NOMO-1 treated with dmso at 0.1 percent for 144 hours (cell line): ENCODE measurements around the gene STOX2.

Source experiments
- DNase-seq: peaks from one replicate; lab custom pipeline; 2025; ENCODE audit not compliant: unreplicated experiment; lab: John Stamatoyannopoulos, UW

The STOX2 gene

GRCh38 chr4:184066584-184067300, 161.6 kb downstream of the STOX2 start:
- DNase-seq, result no peak

- no peak for DNase-seq
Observed at GRCh38 chr4:184067931-184068554, 162.9 kb downstream of the STOX2 start.
